T-helper 22 cell (primary cell): ENCODE measurements around the gene BASP1.
"Not testable (repeated sequence)": the region's sequence is repeated elsewhere in the genome, so short reads cannot be mapped to it uniquely, and the experiment has no call there.

ENCODE experiments used
- DNase-seq: peaks from one replicate; pipeline ENCODE4 v3.0.0-alpha.2; 2020; ENCODE audit warnings: low read depth

BASP1 gene

DNA sequence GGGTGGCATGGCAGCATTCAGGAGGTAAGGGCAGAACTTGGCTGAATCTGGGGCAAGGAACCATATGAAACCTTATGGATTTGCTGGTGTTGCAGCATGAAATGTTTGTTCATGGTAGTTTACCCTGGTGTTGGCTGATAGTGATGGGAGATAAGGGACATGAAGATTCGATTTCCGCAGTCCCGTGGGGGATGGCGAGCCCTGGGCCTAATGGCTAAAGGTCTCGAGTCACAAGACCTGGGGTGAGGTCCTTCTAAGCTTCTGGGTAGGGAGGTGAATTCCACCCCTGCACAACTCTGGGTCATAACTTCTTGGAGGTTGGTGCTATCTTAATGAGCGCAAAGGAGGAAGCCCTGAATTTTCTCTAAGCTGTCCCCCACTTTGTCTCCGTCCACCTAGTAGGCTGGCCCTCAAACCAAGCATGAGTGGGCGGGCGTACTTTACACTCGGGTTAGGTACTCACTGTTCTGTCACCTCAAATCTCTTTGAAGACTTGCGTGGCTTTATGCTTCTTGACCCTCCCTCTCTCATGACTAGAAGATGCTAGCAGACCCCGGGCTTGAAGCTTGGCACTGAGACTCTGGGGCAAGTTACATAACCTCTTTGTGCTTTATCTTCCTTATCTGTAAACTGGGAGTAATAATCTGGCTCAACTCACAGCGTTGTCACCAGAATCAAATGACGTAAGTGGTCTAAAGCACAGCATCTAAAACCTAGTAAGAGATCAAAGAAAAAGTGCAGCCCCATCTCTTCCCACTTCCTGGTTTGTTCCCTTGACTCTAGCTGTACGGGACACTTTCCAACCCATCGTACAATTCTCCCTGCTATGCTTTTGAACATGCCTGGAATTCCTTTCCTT is 72.5 kb downstream of the BASP1 start:
- DNase-seq = no peak

DNA sequence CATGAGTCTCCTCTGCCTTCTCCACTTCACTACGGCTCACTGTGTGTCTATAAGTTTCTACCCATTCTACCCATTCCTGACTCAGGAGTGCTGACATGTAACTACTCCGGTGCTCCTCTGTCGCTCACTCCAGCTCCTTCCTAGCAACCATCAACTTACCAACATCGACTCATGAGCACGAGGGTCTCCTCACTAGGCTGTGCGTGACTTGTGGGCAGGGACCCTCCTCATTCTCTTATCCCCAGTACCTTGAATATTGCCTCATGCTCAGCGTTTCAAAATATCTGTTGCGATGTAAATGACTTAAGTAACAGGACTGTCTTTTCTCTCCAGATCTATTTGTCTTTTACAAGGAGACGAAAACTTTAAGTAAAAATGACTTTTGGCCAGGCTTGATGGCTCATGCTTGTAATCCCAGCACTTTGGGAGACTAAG is 73.1 kb downstream of the BASP1 start:
- DNase-seq = no peak

DNA sequence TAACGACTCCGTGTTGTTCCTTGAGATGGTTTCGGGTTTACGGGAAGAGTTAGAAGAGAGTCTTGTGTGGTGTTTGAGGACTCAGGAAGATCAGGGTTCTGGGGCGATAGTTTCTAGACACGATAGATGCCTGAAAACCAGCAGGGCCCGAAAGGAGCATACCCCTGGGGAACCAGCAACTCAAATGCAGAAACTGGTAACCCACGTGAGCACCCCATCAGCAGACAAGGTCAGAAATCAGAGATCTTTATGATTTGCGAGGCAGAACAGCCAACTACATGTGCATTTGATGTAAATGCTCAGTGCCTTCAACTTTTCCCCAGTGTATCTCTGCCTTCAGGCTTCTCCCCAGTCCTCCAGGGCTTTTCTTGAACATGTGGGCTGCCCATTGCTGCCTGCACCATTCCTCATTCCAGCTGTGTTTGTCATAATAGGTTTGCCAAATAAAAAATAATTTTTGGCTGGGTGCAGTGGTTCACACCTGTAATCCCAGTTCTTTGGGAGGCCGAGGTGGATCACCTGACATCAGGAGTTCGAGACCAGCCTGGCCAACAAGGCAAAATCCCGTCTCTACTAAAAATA is 75.1 kb downstream of the BASP1 start:
- DNase-seq = no peak

DNA sequence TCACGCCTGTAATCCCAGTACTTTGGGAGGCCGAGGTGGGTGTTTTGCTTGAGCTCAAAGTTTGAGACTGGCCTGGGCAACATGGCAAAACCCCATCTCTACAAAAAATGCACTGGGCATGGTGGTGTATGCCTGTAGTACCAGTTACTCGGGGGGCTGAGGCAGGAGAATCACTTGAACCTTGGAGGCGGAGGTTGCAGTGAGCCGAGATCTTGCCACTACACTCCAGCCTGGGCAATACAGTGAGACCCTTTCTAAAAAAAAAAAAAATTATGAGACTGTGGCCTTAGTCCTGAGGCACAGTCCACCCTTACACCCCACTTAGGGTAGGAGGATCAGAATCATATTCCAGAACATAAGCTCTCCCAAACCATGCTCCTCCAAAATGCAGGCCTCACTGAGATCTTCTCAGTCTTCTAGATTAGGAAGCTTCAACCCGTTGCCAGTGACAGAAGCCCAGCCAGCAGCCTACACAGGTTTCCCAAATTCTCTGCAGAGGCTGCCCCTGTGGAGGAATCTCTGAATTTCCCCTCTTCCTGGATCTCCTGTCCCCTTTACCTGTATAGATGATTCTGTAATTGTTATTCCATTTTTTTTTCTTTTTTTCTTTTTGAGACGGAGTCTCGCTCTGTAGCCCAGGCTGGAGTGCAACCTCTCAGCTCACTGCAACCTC is 77.3 kb downstream of the BASP1 start:
- no peak for DNase-seq

DNA sequence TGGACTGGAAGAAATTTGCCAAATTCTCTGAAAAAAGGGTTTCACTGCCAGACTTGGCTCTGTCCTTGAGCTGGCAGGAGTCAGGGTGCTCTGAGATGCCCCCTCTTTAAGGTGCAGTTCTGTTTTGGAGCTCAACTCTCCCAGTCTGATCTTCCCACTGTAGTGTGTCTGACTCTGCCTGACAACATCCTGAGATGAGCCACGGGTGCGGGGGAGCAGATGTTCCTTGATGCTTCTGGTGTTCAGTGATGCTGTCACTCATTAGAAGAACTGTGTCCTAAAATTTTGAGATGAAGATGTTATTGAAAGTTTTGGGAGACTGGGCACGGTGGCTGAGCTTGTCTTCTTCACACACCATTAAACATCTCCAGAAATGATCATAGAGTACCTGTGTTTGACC is 78.2 kb downstream of the BASP1 start:
- no peak for DNase-seq

DNA sequence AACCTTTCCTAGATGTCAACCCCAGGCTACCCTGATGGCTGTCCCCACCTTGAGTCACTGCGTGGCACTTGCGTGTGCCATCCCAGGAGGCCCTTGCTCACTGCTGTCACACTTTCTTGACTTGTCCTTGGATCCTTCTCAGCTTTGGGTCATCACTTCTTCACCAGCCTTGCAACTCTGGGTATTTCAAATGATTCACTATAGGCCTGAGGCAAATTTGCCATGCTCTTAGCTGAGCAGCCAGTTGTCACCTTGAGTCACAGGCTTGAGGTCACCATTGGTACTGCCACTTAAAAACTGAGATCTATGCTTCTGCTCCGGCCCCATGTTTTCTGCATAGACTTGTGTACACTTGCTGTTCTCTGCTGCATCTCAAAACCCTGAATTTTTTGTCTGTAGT is 84.7 kb downstream of the BASP1 start:
- no peak for DNase-seq

DNA sequence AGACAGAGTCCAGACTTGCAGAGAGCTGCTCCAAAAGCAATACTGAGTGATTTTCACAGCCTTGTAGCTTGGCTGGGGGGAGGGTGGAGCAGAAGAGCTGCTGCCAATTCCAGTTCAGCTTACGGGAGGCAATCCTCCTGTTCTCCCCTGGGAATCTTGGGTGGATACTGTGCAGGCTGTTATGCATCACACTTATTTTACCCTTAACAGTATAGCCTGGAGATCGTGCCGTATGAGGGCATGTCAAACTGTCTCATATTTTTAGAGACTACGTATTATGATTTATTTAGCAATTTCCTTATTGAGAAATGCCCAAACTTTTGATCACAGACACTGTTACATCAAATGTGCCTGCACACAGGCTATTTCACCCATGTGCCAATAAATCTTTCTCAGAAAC is 85.2 kb downstream of the BASP1 start:
- DNase-seq = no peak

DNA sequence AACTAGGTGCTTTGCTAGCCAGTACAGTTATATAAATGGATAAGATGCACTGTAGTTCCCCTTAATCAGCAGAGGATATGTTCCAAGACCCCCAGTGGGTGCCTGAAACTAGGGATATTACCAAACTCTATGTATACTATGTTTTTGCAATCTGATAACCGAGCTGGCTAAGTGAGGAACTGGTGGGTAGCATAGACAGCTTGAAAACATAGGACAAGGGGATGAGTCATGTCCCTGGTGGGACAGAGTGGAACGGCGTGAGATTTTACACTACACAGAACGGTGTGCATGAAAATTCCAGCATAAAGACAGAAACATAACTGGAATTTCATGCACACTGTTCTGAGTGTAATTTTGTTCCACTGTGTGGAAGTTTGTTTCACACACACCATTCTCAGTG is 86.9 kb downstream of the BASP1 start:
- DNase-seq = no peak

DNA sequence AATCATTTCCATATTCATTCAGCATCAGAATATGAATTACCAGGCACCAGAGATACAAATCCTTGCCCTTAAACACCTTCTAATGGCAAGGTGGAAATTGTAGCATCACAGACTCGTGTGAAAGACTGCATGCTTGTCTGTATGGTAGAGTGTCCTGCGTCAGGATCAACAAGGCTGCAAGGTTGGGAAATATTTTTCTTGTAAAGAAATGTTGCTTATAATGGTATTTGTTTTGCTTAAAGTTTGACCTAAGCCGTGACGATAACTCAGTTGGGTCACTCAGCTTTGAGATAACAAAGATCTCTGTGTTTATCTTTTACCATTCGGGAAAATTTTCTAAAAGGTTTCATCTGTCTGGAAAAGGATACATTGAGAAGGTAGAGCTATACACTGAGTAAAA is 87.6 kb downstream of the BASP1 start:
- no peak for DNase-seq

DNA sequence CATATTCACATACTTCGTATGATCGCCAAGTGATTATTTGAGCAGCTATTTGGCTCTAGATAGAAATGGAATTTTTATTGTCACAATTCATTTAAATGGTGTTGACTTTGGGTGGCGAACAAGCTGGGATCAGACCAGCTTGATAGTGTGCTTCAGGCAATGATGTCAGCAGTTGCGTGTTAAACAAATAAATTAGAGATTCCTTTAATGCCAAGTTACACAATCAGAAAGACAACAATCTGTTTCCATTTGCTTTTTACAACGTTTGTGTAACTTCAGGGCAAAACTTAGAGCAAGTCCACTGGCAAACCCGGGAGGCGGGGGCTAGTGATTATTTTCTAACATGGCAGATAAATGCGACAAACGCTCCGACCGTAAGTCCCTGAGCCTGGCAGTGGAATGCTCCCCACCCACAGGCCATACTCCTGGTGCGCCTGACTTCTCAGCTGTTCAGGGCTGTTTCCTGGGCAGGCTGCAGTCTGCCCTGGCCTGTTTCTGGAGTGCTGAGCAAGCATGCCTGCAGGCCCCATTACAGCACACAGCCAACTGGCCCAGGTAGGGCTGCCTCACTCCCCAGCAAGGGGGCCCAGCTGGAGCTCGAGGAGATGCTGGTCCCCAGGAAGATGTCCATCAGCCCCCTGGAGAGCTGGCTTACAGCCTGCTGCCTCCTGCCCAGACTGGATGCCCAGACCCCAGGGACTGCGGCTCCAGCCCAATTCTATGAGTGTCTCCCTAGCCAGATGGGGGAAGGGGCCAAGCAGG is 88.7 kb downstream of the BASP1 start:
- no peak for DNase-seq

DNA sequence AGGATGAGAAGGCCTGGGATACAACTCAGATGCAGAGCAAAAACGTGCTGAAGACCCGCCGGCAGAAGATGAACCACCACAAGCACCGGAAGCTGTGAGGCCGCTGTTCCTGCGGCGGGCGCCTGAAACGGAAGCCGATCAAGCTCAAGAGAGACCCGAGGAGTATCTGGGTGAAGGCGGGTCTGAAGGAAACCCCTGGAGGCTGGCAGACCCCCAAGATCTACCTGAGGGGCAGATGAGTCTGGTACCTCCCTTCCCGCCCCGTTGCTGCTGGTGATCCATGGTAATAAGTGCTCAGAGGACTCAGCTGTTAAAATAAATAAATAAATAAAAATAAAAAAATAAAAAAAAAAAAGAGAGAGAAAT is 89.3 kb downstream of the BASP1 start:
- DNase-seq = no peak

DNA sequence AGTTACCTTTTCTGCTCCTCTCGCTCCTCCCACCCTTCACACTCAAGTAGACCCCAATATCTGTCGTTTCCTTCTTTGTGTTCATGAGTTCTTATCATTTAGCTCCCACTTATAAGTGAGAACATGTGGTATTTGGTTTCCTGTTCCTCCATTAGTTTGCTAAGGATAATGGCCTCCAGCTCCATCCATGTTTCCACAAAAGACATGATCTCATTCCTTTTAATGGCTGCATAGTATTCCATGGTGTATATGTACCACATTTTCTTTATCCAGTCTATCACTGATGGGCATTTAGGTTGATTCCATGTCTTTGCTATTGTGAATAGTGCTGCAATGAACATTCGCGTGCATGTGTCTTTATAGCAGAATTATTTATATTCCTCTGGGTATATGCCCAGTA is 90.0 kb downstream of the BASP1 start:
- not testable (repeated sequence) for DNase-seq

DNA sequence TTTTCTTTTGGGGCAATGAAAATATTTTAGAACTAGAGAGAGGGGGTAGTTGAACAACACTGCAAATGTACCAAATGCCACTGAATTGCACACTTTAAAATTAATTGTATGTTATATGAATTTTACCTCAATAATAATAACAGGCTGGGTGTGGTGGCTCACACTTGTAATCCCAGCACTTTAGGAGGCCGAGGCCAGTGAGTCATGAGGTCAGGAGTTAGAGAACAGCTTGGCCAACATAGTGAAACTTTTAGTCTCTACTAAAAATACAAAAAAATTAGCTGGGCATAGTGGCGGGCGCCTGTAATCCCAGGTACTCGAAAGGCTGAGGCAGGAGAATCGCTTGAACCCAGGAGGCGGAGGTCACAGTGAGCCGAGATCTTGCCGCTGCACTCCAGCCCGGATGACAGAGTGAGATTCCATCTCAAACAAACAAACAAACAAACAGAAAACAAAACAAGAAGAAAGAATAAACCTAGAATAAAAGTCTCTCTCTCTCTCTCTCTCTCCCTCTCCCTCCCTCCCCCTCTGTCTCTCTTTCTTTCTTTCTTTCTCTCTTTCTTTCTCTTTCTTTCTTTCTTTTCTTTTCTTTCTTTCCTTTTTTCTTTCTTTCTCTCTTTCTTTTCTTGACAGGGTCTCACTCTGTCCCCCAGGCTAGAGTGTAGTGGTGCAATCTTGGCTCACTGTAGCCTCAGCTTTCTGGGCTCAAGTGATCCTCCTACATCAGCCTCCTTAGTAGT is 91.1 kb downstream of the BASP1 start:
- DNase-seq = no peak

DNA sequence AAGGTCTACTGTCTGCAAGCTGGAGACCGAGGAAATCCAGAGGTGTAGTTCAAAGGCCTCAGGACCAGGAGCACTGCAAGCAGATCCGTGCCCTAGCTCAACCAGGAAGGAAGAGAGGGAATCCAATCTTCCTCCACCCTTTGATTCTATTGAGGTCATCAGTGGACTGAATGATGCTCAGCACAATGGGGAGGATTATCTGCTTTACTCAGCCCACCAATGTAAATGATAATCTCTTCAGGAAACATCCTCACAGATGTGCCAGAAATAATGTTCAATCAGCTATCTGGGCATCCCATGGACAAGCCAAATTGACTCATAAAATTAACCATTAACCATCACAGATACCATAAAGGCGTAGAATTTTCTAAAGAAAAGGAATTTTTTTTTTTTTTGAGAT is 92.0 kb downstream of the BASP1 start:
- DNase-seq = no peak

DNA sequence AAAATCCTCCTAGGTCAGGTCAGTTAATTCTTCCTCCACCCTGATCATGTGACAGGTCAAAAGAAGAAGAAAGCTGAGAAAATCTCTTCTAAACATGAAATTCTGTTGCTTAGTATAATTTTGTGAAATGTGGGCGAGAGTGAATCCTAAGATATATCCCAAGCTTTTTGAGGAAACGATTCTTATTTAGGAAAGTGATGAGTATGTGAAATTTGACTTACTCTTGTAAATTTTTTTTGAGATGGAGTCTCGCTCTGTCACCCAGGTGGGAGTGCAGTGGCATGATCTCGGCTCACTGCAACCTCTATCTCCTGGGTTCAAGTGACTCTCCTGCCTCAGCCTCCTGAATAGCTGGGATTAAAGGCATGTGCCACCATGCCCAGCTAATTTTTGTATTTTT is 93.1 kb downstream of the BASP1 start:
- not testable (repeated sequence) for DNase-seq

DNA sequence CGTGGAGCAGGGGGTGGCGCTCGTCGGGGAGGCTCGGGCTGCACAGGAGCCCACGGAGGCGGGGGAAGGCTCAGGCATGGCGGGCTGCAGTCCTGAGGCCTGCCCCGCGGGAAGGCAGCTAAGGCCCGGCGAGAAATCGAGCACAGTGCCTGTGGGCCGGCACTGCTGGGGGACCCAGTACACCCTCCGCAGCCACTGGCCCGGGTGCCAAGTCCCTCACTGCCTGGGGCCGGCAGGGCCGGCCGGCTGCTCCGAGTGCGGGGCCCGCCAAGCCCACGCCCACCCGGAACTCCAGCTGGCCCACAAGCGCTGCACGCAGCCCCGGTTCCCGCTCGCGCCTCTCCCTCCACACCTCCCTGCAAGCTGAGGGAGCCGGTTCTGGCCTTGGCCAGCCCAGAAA is 94.4 kb downstream of the BASP1 start:
- DNase-seq = not testable (repeated sequence)

DNA sequence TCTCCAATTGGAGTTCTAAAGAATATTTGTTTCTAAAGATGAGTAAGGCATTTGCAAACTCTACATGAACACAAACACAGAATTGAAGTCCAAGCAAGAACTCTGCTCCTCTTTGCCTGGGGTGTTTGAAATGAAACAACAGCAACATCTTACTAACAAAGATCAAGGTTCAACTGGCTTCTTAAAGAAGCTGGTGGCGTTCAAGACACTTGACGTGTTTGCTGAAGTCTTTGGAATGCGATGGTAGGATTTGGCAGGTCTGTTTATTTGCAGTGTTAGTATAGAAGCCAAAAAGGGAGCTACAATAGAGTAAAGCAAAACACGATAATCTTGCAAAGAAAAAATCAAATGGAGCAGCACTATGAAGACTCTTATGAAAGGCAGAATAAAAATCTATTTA is 94.9 kb downstream of the BASP1 start:
- DNase-seq = no peak

DNA sequence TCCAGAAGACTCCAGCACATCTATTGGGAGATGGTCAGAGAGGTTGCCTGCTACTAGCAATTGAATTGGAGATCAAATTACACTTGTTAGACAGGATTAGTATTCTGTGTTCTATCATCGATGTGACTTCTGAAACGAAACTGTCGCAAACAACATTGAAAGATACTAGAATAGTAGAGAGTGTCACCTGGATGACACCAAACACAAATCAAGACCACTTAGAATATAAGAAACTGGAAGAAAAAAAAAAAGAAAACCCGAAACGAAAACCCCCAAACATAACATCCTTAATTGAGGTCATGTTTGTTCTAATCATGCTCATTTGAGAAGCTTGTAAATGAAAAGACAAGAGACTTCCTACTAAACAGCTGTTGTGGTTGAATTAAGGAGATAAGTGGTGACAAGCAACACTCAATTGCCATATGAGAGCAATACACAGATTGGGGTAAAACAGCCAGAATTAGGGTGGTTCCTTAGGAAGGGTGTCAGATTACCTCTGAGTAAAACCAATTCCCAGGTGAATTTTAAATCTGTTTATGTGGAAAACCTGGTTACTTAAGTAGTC is 97.6 kb downstream of the BASP1 start:
- no peak for DNase-seq

DNA sequence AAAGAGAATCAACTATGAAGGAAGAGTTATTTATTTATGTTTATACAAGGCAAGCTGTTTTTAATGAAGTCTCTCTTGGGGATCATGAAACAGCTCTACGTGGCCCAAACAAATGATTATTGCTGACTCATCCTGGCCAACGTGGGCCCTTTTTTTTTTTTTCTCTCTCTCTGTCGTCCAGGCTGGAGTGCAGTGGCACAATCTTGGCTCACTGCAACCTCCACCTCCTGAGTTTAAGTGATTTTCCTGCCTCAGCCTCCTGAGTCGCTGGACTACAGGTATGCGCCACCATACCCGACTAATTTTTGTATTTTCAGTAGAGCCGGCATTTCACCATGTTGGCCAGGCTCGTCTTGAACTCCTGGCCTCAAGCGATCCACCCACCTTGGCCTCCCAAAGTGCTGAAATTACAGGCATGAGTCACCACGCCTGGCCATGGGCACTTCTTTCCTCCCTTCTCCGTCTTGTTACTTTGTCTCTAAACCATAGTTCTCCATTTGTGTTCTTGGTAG is 98.3 kb downstream of the BASP1 start:
- DNase-seq = no peak

DNA sequence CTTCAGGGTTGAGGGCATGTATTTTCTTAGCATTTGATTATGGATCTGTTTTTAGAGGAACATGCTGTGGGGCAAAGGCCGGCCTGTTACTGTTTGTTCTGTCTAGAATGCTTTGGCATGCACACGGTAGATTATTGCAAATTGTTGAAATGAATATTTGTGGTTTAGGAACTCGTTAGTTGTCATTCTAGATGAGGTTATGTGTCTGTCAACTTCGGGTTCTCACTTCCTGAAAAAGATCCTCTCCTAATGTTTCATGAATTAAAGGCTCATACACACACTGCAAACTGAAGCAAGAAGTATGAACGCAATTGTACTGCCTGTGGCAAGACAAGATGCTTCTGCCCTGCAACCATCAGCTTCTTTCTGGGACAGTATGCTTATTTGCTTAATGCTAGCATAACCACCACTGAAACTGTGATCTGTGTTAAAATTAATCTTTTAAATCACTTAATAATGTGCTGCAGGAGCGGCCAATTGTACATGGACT is 99.6 kb downstream of the BASP1 start:
- DNase-seq = no peak

DNA sequence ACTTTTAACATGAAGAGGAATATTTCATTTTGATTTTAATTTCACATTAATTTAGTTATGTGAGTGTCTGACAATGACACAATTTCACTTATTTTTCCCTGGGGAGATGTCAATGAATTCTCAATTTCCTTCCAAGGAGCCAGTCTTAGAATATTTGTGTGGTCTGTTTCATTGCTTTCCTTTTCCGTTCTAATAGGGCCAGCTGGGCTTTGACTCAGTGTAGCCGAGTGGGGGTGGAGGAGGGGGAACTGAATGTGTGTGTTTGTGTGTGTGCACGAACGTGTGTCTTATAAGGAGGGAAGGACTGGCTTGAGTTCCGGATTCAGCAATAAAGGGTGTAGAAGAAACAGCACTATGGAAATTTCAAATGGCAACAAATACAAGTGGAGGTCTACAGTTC is 100.0 kb downstream of the BASP1 start:
- no peak for DNase-seq
